Pancreas (tissue), 10 donors: ENCODE measurements around the gene CIAO2A. TPM values are rescaled to one million over a fixed set of nuclear protein-coding genes. Genes with fewer than 3 reads are reported as not detected.

Source experiments
- ATAC-seq, 4 donors: fragments of 200-7000 bp; cut with Tn5 transposase; one replicate each; pipeline versions ENCODE4 v1.8.0 to v1.9.1; 2020; ENCODE audit warnings: mild to moderate bottlenecking in 4 of 4, moderate library complexity in 4 of 4
- DNase-seq, 6 donors: peaks; one replicate each; pipeline ENCODE4 v3.0.0-alpha.2; 2020
- FAIRE-seq: peaks from 2 replicates; lab custom pipeline; 2012; peaks lifted over from hg19 to GRCh38; lab: Jason Lieb, UNC
- H3K27ac ChIP-seq, 4 donors: fragments of 200-600 bp; sonication (generic); 1 replicate in 3 of 4; 2 replicates in 1 of 4; pipeline versions ENCODE4 v1.5.0 to v1.8.0; 2020
- H3K27me3 ChIP-seq, 4 donors: fragments of 200-600 bp; one replicate each; pipeline ENCODE4 v1.8.0; 2021
- H3K36me3 ChIP-seq, 3 donors: fragments of 200-600 bp; sonication (generic) in 1 of 3; one replicate each; pipeline versions ENCODE4 v1.5.0 to v1.8.0; 2020 to 2021
- H3K4me1 ChIP-seq, 3 donors: fragments of 200-600 bp; one replicate each; pipeline ENCODE4 v1.8.0; 2021
- H3K4me3 ChIP-seq, 4 donors: fragments of 200-600 bp; sonication (generic) in 2 of 4; one replicate each; pipeline versions ENCODE4 v1.5.0 to v1.8.0; 2020 to 2021
- H3K9me3 ChIP-seq, 4 donors: fragments of 200-600 bp; one replicate each; pipeline ENCODE4 v1.8.0; 2021
- WGBS, 2 donors: extraction: QIAGEN DNeasy Blood & Tissue Kit; methylation state at CpG; one replicate each; pipeline ENCODE4 v1.1.7; 2013; 5-methylcytosine and 5-hydroxymethylcytosine counted together
- intact Hi-C, 3 donors: fragments of 100-400 bp; cut with DNase I; formaldehyde crosslinking; loops; one replicate each; pipeline versions ENCODE4 v1.11.1 to v1.14.2; 2022
- polyA plus RNA-seq, 2 donors: library from polyadenylated mRNA; stranded (reverse); fragments of 200-250 nt; gene quantifications; one replicate each; pipeline ENCODE4 v1.2.3, GENCODE V29; 2013
- total RNA-seq, 6 donors: library from RNA; stranded (reverse); fragmentation: NEBNext Ultra II Directional in 4 of 6; extraction: Animal tissue kit (Norgen Biotek cat#: 25700) in 4 of 6; gene quantifications; one replicate each; pipeline versions ENCODE4 v1.2.1 to v1.2.4, GENCODE V29; 2021 to 2023
- TF ChIP-seq, protein P1 (sequence below), 4 donors: fragments of 200-600 bp; sonication (generic) in 3 of 4; IDR thresholded peaks; one replicate each; pipeline versions ENCODE4 v1.5.0 to v1.8.0; 2021; ENCODE audit warnings: antibody characterized with exemption in 4 of 4
- donor health status: healthy with polysubstance abuse.
- donor health status: DM: no; HTN: no; CAD: no; lungs with moderate emphysema.
- donor health status: DM: no; HTN: no; CAD: no.
- donor health status: control.
- donor health status: control.
- donor health status: Bipolar disorder and iron deficiency.
- donor health status: DM: yes; HTN: yes; CAD: no.
- donor health status: DM: no; HTN: no; CAD: no.
- donor health status: DM: no; HTN: no; CAD: no.
- donor health status: DM: yes; HTN: yes; CAD: no.

CIAO2A gene
- total and polyA plus RNA-seq, 8 donors: 16.0 to 61.2 (median 31.6) TPM

GRCh38 chr15:64117759-64118487, 24.3 kb upstream of the CIAO2A start:
- FAIRE-seq: no peak
- TF ChIP-seq, protein P1, sequence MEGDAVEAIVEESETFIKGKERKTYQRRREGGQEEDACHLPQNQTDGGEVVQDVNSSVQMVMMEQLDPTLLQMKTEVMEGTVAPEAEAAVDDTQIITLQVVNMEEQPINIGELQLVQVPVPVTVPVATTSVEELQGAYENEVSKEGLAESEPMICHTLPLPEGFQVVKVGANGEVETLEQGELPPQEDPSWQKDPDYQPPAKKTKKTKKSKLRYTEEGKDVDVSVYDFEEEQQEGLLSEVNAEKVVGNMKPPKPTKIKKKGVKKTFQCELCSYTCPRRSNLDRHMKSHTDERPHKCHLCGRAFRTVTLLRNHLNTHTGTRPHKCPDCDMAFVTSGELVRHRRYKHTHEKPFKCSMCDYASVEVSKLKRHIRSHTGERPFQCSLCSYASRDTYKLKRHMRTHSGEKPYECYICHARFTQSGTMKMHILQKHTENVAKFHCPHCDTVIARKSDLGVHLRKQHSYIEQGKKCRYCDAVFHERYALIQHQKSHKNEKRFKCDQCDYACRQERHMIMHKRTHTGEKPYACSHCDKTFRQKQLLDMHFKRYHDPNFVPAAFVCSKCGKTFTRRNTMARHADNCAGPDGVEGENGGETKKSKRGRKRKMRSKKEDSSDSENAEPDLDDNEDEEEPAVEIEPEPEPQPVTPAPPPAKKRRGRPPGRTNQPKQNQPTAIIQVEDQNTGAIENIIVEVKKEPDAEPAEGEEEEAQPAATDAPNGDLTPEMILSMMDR (IDR thresholded peaks at IDR 0.05): no peak
- Histone ChIP-seq H3K36me3 (peaks cover 0 to 64% (median 22%) of the 10 kb centered on the region in 3 donors), H3K27me3 (no peaks in the 10 kb centered on the region), H3K27ac (no peak overlapping the region), H3K9me3 (no peaks in the 10 kb centered on the region), H3K4me3 (no peak overlapping the region), H3K4me1 (no peaks in the 10 kb centered on the region)
- ATAC-seq: peak in 1 of 4 donors; percentile 15
- no peak for DNase-seq
- WGBS, 2 donors: 64 to 70% methylated on average over 5 of the region's 5 CpGs
- intact Hi-C loops: no loop called here

- Histone ChIP-seq H3K4me3 (no peak overlapping the region), H3K27ac (no peak overlapping the region), H3K9me3 (no peaks in the 10 kb centered on the region), H3K27me3 (no peaks in the 10 kb centered on the region), H3K36me3 (peaks cover 0 to 40% (median 10%) of the 10 kb centered on the region in 3 donors), H3K4me1 (peaks cover 6 to 23% (median 8%) of the 10 kb centered on the region in 3 donors)
- intact Hi-C loops: no loop called here
- no peak for FAIRE-seq
- DNase-seq: no peak
- ATAC-seq: peak in 1 of 4 donors; percentile 28
- 94 to 96% methylated on average over 1 of the region's 1 CpG for WGBS, 2 donors
- TF ChIP-seq, protein P1 (IDR thresholded peaks at IDR 0.05): no peak
Measured at GRCh38 chr15:64112904-64113303, 19.3 kb upstream of the CIAO2A start.

GRCh38 chr15:64112073-64112772, 18.6 kb upstream of the CIAO2A start:
- TF ChIP-seq, protein P1 (IDR thresholded peaks at IDR 0.05): no peak
- DNase-seq (no peak), FAIRE-seq (no peak), ATAC-seq (peak; percentile 55 to 81 (median 73))
- Histone ChIP-seq H3K27ac (no peak overlapping the region), H3K9me3 (no peaks in the 10 kb centered on the region), H3K4me3 (no peak overlapping the region), H3K27me3 (no peaks in the 10 kb centered on the region), H3K4me1 (peaks cover 6 to 24% (median 8%) of the 10 kb centered on the region in 3 donors), H3K36me3 (peaks cover 0 to 33% (median 5%) of the 10 kb centered on the region in 3 donors)
- WGBS, 2 donors: 34 to 43% methylated on average over 4 of the region's 4 CpGs
- intact Hi-C loops: no loop called here

GRCh38 chr15:64111679-64112050, 18.0 kb upstream of the CIAO2A start:
- no peak overlapping the region for H3K27ac ChIP-seq
- TF ChIP-seq, protein P1 (IDR thresholded peaks at IDR 0.05): no peak
- no peak for FAIRE-seq
- no peaks in the 10 kb centered on the region for H3K27me3 ChIP-seq
- DNase-seq: no peak
- H3K36me3 ChIP-seq: peaks cover 0 to 31% (median 5%) of the 10 kb centered on the region in 3 donors
- intact Hi-C loops: no loop called here
- WGBS, 2 donors: 40 to 42% methylated on average over 3 of the region's 3 CpGs
- ATAC-seq: peak; percentile 9 to 46 (median 28)
- H3K4me3 ChIP-seq: no peak overlapping the region
- peaks cover 6 to 27% (median 8%) of the 10 kb centered on the region in 3 donors for H3K4me1 ChIP-seq
- no peaks in the 10 kb centered on the region for H3K9me3 ChIP-seq
